Astrocyte (in vitro differentiated cells and primary cell): Measurements from ENCODE around the gene L3MBTL1. TPM values are rescaled to one million over a fixed set of nuclear protein-coding genes. Genes with fewer than 3 reads are reported as not detected.

Source experiments
- DNase-seq: peaks from one replicate; pipeline ENCODE4 v3.0.0-alpha.2; 2010; ENCODE audit warnings: low read depth
- FAIRE-seq: peaks from 2 replicates; lab custom pipeline; 2011; peaks lifted over from hg19 to GRCh38; lab: Jason Lieb, UNC
- H2AFZ ChIP-seq: 2 replicates; pipeline ENCODE4 v1.6.0; 2012; ENCODE audit warnings: low read depth, low read length, inconsistent platforms
- H3K27ac ChIP-seq: 2 replicates; pipeline ENCODE4 v1.5.1; 2011; ENCODE audit warnings: low read depth, low read length, inconsistent platforms
- H3K27me3 ChIP-seq: 2 replicates; pipeline ENCODE4 v1.6.0; 2011; ENCODE audit warnings: low read length, inconsistent platforms; ENCODE audit not compliant: insufficient read depth
- H3K36me3 ChIP-seq: 2 replicates; pipeline ENCODE4 v1.5.1; 2011; ENCODE audit warnings: low read length, inconsistent platforms; ENCODE audit not compliant: insufficient read depth
- H3K4me1 ChIP-seq: 2 replicates; pipeline ENCODE4 v1.5.1; 2011; ENCODE audit warnings: low read length, inconsistent platforms; ENCODE audit not compliant: insufficient read depth
- H3K4me2 ChIP-seq: 2 replicates; pipeline ENCODE4 v1.6.0; 2012; ENCODE audit warnings: low read length, inconsistent platforms
- H3K4me3 ChIP-seq: 2 replicates; pipeline ENCODE4 v1.5.1; 2011; ENCODE audit warnings: low read depth, mild to moderate bottlenecking, low read length, inconsistent platforms; ENCODE audit not compliant: insufficient read depth
- H3K79me2 ChIP-seq: 2 replicates; pipeline ENCODE4 v1.6.0; 2012; ENCODE audit warnings: mild to moderate bottlenecking, low read length, inconsistent platforms; ENCODE audit not compliant: insufficient read depth
- H3K9ac ChIP-seq: 2 replicates; pipeline ENCODE4 v1.6.0; 2012; ENCODE audit warnings: mild to moderate bottlenecking, low read length, inconsistent platforms
- H3K9me3 ChIP-seq: 2 replicates; pipeline ENCODE4 v1.5.1; 2012; ENCODE audit warnings: low read depth, mild to moderate bottlenecking, low read length, inconsistent platforms; ENCODE audit not compliant: insufficient read depth
- H4K20me1 ChIP-seq: 2 replicates; pipeline ENCODE4 v1.6.0; 2012; ENCODE audit warnings: low read length, inconsistent platforms; ENCODE audit not compliant: insufficient read depth
- H3K27ac Mint-ChIP-seq: one replicate; pipeline ENCODE4 v1.8.0; 2021; ENCODE audit warnings: mild to moderate bottlenecking, mixed read lengths; ENCODE audit not compliant: unreplicated experiment
- H3K27me3 Mint-ChIP-seq: one replicate; pipeline ENCODE4 v1.8.0; 2021; ENCODE audit warnings: low read depth, mixed read lengths; ENCODE audit not compliant: unreplicated experiment
- H3K36me3 Mint-ChIP-seq: one replicate; pipeline ENCODE4 v1.8.0; 2021; ENCODE audit warnings: low read depth, mixed read lengths; ENCODE audit not compliant: unreplicated experiment
- H3K4me1 Mint-ChIP-seq: one replicate; pipeline ENCODE4 v1.8.0; 2021; ENCODE audit warnings: low read depth, mixed read lengths; ENCODE audit not compliant: unreplicated experiment
- H3K4me3 Mint-ChIP-seq: one replicate; pipeline ENCODE4 v1.8.0; 2021; ENCODE audit warnings: mild to moderate bottlenecking, moderate library complexity, mixed read lengths; ENCODE audit not compliant: unreplicated experiment
- H3K9me3 Mint-ChIP-seq: one replicate; pipeline ENCODE4 v1.8.0; 2021; ENCODE audit warnings: mild to moderate bottlenecking, mixed read lengths; ENCODE audit not compliant: unreplicated experiment
- CTCF ChIP-seq: IDR thresholded peaks from 2 replicates; pipeline ENCODE4 v1.5.1; 2011; ENCODE audit warnings: low read depth, mild to moderate bottlenecking, inconsistent platforms, low read length, moderate library complexity; ENCODE audit not compliant: insufficient read depth
- EZH2 ChIP-seq: IDR thresholded peaks from 2 replicates; pipeline ENCODE4 v1.6.1; 2012; ENCODE audit warnings: mild to moderate bottlenecking, low read length, inconsistent platforms; ENCODE audit not compliant: insufficient read depth
- total RNA-seq: library from RNA; stranded (reverse); gene quantifications from 2 replicates; pipeline ENCODE4 v1.2.1, GENCODE V29; 2021

The L3MBTL1 gene
- total RNA-seq, 1 donor from 2014 or later, result 13.0 TPM

- Mint-ChIP-seq H3K9me3 (peaks cover 6% of the 10 kb centered on the region), H3K4me1 (peaks cover 7% of the 10 kb centered on the region), H3K27ac (no peak overlapping the region), H3K36me3 (peaks cover 11% of the 10 kb centered on the region), H3K4me3 (no peak overlapping the region), H3K27me3 (peaks cover 1% of the 10 kb centered on the region)
- no peak for FAIRE-seq
- Histone ChIP-seq H3K79me2 (no peaks in the 10 kb centered on the region), H3K27me3 (no peaks in the 10 kb centered on the region), H2AFZ (no peak overlapping the region), H3K9ac (no peak overlapping the region), H3K4me3 (no peak overlapping the region), H4K20me1 (peaks cover 7% of the 10 kb centered on the region), H3K9me3 (no peaks in the 10 kb centered on the region), H3K4me1 (no peaks in the 10 kb centered on the region), H3K27ac (no peak overlapping the region), H3K4me2 (no peak overlapping the region), H3K36me3 (no peaks in the 10 kb centered on the region)
- TF ChIP-seq CTCF (no peak), EZH2 (no peak)
- DNase-seq, result no peak
Measured at GRCh38 chr20:43534016-43534415, 26.5 kb downstream of the L3MBTL1 start.

GRCh38 chr20:43534791-43535350, 27.4 kb downstream of the L3MBTL1 start:
- FAIRE-seq (no peak), DNase-seq (no peak)
- Mint-ChIP-seq H3K27me3 (peaks cover 5% of the 10 kb centered on the region), H3K4me3 (no peak overlapping the region), H3K9me3 (peaks cover 2% of the 10 kb centered on the region), H3K27ac (no peak overlapping the region), H3K4me1 (peaks cover 7% of the 10 kb centered on the region), H3K36me3 (peaks cover 13% of the 10 kb centered on the region)
- no peaks in the 10 kb centered on the region for H3K79me2 ChIP-seq
- no peak overlapping the region for H3K9ac ChIP-seq
- H3K9me3 ChIP-seq, result no peaks in the 10 kb centered on the region
- H3K4me2 ChIP-seq, result no peak overlapping the region
- no peak overlapping the region for H2AFZ ChIP-seq
- H4K20me1 ChIP-seq, result peaks cover 7% of the 10 kb centered on the region
- no peaks in the 10 kb centered on the region for H3K36me3 ChIP-seq
- H3K27me3 ChIP-seq, result no peaks in the 10 kb centered on the region
- TF ChIP-seq EZH2 (no peak), CTCF (no peak)
- H3K27ac ChIP-seq, result no peak overlapping the region
- no peaks in the 10 kb centered on the region for H3K4me1 ChIP-seq
- H3K4me3 ChIP-seq, result no peak overlapping the region

- H2AFZ ChIP-seq, result no peak overlapping the region
- peaks cover 7% of the 10 kb centered on the region for H4K20me1 ChIP-seq
- no peaks in the 10 kb centered on the region for H3K36me3 ChIP-seq
- H3K4me1 ChIP-seq, result no peaks in the 10 kb centered on the region
- TF ChIP-seq CTCF (no peak), EZH2 (no peak)
- H3K36me3 Mint-ChIP-seq, result peaks cover 14% of the 10 kb centered on the region
- H3K27ac Mint-ChIP-seq, result no peak overlapping the region
- H3K4me2 ChIP-seq, result no peak overlapping the region
- FAIRE-seq (no peak), DNase-seq (no peak)
- no peak overlapping the region for H3K4me3 ChIP-seq
- H3K27ac ChIP-seq, result no peak overlapping the region
- H3K27me3 ChIP-seq, result no peaks in the 10 kb centered on the region
- peaks cover 7% of the 10 kb centered on the region for H3K4me1 Mint-ChIP-seq
- H3K9me3 ChIP-seq, result no peaks in the 10 kb centered on the region
- H3K9me3 Mint-ChIP-seq, result peaks cover 2% of the 10 kb centered on the region
- no peaks in the 10 kb centered on the region for H3K79me2 ChIP-seq
- no peak overlapping the region for H3K9ac ChIP-seq
- peaks cover 5% of the 10 kb centered on the region for H3K27me3 Mint-ChIP-seq
- no peak overlapping the region for H3K4me3 Mint-ChIP-seq
Measured at GRCh38 chr20:43535370-43536004, 28.0 kb downstream of the L3MBTL1 start.
